ENCODE results near the gene CCDC12.

DNA sequence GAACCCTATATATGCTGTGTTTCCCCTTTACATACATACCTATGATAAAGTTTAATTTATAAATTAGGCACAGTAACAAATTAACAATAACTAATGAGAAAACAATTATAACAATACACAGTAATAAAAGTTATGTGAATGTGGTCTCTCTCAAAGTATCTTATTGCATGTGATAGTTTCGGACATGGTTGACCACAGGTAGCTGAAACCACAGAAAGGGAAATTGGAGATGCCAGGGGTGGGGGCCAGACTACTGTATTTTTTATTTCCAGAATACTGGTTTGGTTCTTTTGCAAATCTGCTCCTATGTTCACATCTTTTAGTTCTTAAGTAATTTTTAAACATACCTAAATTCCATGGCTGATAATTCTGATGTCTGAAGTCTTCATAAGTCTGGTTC is 58.3 kb downstream of the CCDC12 start:
- TF ChIP-seq, protein P1, sequence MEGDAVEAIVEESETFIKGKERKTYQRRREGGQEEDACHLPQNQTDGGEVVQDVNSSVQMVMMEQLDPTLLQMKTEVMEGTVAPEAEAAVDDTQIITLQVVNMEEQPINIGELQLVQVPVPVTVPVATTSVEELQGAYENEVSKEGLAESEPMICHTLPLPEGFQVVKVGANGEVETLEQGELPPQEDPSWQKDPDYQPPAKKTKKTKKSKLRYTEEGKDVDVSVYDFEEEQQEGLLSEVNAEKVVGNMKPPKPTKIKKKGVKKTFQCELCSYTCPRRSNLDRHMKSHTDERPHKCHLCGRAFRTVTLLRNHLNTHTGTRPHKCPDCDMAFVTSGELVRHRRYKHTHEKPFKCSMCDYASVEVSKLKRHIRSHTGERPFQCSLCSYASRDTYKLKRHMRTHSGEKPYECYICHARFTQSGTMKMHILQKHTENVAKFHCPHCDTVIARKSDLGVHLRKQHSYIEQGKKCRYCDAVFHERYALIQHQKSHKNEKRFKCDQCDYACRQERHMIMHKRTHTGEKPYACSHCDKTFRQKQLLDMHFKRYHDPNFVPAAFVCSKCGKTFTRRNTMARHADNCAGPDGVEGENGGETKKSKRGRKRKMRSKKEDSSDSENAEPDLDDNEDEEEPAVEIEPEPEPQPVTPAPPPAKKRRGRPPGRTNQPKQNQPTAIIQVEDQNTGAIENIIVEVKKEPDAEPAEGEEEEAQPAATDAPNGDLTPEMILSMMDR (IDR thresholded peaks at IDR 0.05): no peak
- no peak for TF ChIP-seq POLR2A (IDR thresholded peaks at IDR 0.05)

Data from adrenal gland (tissue), 5 donors.